Measurements from ENCODE around the gene HIPK4. TPM values are rescaled to one million over a fixed set of nuclear protein-coding genes. Genes with fewer than 3 reads are reported as not detected.
A peak's percentile ranks its signal among the peaks of the same experiment; 100 is the strongest.

Gene HIPK4
- total and polyA plus RNA-seq, 9 of the 15 experiments (the other 6 are each of a cell fraction or from before 2014, with no cell fraction given): 0.06 to 0.09 TPM; not detected in 7

DNA sequence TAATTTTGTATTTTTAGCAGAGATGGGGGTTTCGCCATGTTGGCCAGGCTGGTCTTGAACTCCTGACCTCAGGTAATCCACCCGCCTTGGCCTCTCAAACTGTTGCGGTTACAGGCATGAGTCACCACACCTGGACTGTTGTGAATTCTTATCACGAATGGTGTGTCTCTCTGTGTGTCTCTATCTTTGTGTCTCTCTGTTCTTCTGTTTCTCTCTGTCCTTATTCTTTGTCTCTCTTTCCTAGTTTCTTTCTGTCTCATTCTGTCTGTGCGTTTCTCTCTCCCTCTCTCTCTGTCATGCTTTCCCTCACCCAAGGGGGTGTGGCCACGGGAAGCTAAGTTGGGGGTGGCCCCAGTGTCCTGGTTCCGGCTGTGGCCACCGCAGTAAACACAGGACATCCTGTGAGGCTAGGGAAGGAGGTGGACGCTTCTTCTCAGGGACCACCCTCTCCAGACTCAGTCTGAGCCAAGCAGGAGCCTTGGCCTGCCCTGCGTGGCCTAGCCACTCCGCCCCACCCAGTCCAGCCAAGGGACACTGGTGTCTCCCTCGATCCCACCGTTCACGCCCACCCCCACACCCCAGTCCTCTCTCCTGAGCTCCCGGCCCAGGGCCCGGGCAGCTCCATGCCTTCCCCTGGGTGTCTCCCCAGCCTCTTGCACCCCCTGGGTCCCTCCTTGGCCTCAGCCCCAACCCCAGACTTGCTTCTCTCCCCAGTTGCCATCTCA, 27.1 kb upstream of the HIPK4 start (continued):
- TF ChIP-seq, protein P1, sequence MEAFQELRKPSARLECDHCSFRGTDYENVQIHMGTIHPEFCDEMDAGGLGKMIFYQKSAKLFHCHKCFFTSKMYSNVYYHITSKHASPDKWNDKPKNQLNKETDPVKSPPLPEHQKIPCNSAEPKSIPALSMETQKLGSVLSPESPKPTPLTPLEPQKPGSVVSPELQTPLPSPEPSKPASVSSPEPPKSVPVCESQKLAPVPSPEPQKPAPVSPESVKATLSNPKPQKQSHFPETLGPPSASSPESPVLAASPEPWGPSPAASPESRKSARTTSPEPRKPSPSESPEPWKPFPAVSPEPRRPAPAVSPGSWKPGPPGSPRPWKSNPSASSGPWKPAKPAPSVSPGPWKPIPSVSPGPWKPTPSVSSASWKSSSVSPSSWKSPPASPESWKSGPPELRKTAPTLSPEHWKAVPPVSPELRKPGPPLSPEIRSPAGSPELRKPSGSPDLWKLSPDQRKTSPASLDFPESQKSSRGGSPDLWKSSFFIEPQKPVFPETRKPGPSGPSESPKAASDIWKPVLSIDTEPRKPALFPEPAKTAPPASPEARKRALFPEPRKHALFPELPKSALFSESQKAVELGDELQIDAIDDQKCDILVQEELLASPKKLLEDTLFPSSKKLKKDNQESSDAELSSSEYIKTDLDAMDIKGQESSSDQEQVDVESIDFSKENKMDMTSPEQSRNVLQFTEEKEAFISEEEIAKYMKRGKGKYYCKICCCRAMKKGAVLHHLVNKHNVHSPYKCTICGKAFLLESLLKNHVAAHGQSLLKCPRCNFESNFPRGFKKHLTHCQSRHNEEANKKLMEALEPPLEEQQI (IDR thresholded peaks at IDR 0.05): 0 out of 2 replicates have a peak, but pooled peaks have one; percentile 88
- TF ChIP-seq, protein P2, sequence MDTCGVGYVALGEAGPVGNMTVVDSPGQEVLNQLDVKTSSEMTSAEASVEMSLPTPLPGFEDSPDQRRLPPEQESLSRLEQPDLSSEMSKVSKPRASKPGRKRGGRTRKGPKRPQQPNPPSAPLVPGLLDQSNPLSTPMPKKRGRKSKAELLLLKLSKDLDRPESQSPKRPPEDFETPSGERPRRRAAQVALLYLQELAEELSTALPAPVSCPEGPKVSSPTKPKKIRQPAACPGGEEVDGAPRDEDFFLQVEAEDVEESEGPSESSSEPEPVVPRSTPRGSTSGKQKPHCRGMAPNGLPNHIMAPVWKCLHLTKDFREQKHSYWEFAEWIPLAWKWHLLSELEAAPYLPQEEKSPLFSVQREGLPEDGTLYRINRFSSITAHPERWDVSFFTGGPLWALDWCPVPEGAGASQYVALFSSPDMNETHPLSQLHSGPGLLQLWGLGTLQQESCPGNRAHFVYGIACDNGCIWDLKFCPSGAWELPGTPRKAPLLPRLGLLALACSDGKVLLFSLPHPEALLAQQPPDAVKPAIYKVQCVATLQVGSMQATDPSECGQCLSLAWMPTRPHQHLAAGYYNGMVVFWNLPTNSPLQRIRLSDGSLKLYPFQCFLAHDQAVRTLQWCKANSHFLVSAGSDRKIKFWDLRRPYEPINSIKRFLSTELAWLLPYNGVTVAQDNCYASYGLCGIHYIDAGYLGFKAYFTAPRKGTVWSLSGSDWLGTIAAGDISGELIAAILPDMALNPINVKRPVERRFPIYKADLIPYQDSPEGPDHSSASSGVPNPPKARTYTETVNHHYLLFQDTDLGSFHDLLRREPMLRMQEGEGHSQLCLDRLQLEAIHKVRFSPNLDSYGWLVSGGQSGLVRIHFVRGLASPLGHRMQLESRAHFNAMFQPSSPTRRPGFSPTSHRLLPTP (IDR thresholded peaks at IDR 0.05; ENCODE audit: borderline replicate concordance, extremely low read depth, insufficient read length): peak; percentile 72
- TF ChIP-seq ZFX (CRISPR knock-in tag; IDR thresholded peaks at IDR 0.05) (peak; percentile 59), NFYB (IDR thresholded peaks at IDR 0.05; ENCODE audit: extremely low read depth, insufficient read length) (no peak), CHCHD3 (CRISPR knock-in tag; IDR thresholded peaks at IDR 0.05) (no peak), PHB2 (IDR thresholded peaks at IDR 0.05; ENCODE audit: low read depth) (no peak), ZFP91 (CRISPR knock-in tag; IDR thresholded peaks at IDR 0.05) (no peak), FOXJ2 (tag; IDR thresholded peaks at IDR 0.05) (peak; percentile 61; the same call in 1 of the 2 replicates), NFIC (IDR thresholded peaks at IDR 0.05) (peak; percentile 66), EP300 (IDR thresholded peaks at IDR 0.05; ENCODE audit: low read length) (peak; percentile 61), SLC30A9 (CRISPR knock-in tag; IDR thresholded peaks at IDR 0.05) (no peak), KAT7 (CRISPR knock-in tag; IDR thresholded peaks at IDR 0.05; ENCODE audit: borderline replicate concordance) (no peak), E2F1 (CRISPR knock-in tag; IDR thresholded peaks at IDR 0.05) (no peak), ZNF197 (CRISPR knock-in tag; IDR thresholded peaks at IDR 0.05; ENCODE audit: low read depth) (no peak), POLR2H (tag; IDR thresholded peaks at IDR 0.05; ENCODE audit: low read depth) (no peak), SOX6 (IDR thresholded peaks at IDR 0.05) (peak; percentile 98), NR4A1 (CRISPR knock-in tag; IDR thresholded peaks at IDR 0.05) (no peak), NR4A1 (tag; IDR thresholded peaks at IDR 0.05) (no peak)
- TF ChIP-seq, protein P3, sequence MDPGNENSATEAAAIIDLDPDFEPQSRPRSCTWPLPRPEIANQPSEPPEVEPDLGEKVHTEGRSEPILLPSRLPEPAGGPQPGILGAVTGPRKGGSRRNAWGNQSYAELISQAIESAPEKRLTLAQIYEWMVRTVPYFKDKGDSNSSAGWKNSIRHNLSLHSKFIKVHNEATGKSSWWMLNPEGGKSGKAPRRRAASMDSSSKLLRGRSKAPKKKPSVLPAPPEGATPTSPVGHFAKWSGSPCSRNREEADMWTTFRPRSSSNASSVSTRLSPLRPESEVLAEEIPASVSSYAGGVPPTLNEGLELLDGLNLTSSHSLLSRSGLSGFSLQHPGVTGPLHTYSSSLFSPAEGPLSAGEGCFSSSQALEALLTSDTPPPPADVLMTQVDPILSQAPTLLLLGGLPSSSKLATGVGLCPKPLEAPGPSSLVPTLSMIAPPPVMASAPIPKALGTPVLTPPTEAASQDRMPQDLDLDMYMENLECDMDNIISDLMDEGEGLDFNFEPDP (CRISPR knock-in tag; IDR thresholded peaks at IDR 0.05): no peak

Data from K562 (cell line).